HG02840 (cell line): Measurements from ENCODE around the gene CFL2.

Experiments
- ATAC-seq: cut with Tn5 transposase; IDR thresholded peaks from one replicate; pipeline ENCODE4 v1.9.1; 2021; ENCODE audit warnings: mild to moderate bottlenecking, moderate library complexity, moderate number of reproducible peaks; ENCODE audit not compliant: unreplicated experiment, low FRiP score

Gene CFL2

GRCh38 chr14:34678306-34678705 lies 36.1 kb downstream of the CFL2 start:
- no peak for ATAC-seq

- no peak for ATAC-seq
Observed at GRCh38 chr14:34676516-34677211, 37.7 kb downstream of the CFL2 start.

GRCh38 chr14:34673702-34674101 lies 40.7 kb downstream of the CFL2 start:
- ATAC-seq: no peak

GRCh38 chr14:34671716-34672115 lies 42.7 kb downstream of the CFL2 start:
- no peak for ATAC-seq

- no peak for ATAC-seq
Observed at GRCh38 chr14:34668111-34668510, 46.3 kb downstream of the CFL2 start.

GRCh38 chr14:34667007-34667406 lies 47.4 kb downstream of the CFL2 start:
- no peak for ATAC-seq

GRCh38 chr14:34665785-34666435 lies 48.5 kb downstream of the CFL2 start:
- ATAC-seq: no peak

- ATAC-seq: no peak
Observed at GRCh38 chr14:34662561-34663088, 51.8 kb downstream of the CFL2 start.

GRCh38 chr14:34660796-34661195 lies 53.6 kb downstream of the CFL2 start:
- no peak for ATAC-seq
